ENCODE measurements around the gene CADM1.
A peak's percentile ranks its signal among the peaks of the same experiment; 100 is the strongest.

The CADM1 gene

DNA sequence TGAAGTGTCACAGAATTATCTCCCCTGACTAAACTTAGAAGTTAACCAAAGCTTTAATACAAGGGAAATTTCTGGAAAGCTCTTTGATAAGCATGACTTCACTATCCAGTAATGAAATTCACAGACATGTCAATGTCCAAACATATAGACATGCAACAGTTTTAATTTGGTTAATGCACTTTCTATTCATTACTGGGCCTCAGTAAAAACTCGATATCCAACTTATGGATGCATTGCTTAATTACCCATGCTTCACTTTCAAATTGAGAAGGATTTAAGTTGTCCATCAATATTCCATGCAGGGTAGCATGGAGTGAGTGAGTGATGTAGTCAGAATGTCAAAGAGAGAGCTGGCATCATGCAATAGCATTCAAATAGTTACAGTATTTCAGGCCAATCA is 197.5 kb downstream of the CADM1 start:
- DNase-seq, result no peak

DNA sequence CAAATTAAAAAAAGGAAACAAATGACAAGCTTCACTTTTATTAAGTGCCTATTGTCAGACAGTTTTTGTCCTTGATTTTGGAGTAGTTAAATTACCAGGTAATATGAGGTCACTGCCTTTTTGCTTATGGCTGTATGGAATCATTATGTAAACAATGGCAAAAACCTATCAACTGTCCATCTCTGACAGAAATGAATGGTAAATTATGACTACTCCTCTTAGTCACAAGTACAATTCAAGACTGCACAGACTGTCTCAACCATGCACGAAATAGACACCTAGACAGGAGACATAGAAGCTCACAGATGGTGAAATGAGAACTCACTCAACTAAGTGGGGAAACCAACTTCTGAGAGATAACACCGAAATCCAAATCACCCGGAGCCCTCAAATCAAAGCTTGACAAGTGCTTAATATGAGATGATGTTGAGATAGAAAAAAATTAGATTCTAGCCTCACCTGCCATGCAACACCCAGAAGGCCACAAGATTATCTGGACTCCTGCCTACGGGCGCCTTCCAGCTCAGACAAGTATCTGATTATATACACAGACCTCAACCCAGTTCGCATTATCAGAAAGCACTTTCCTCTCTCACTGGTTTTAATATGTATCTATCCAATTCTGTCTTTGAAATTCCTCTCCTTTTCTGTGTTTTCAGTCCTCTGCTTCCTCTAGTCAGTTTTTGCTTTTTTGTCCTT is 199.3 kb downstream of the CADM1 start:
- no peak for DNase-seq

- no peak for DNase-seq
Observed at GRCh38 chr11:115303929-115304531, 200.2 kb downstream of the CADM1 start.

DNA sequence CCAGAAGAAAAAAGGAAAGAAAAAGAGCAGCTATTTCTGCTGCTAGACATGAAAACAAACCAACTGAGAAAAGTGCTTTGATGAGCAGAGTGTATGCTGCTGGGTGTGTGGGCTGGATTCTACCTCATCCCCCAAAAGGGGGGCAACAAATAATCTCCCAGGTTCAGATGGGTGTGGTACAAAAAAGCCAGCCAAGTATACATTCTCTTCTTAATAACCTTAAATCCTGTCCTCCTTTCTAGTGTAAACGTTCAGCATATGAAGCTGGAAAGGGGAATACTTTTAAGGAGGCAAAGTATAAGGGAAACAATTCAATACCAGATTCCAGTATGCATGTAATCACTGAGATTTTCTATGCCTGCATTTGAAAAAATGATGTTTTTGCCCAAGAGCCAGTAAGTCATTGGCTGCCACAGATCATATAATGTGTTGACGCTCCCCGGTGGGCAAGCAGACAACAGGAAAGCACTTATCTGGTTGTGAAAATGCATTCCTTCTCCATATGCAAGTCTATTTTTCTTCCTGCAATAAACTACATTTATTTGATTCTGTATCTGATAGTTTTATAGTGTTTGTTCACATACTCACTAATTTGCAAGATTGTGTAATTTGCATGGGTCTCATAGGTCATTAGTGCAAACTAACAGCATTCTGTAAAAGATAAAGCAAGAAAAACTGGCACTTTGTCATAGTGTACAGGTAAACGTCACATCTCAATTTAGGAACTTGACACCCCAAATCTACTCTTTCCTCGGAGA is 201.1 kb downstream of the CADM1 start:
- no peak for DNase-seq

DNA sequence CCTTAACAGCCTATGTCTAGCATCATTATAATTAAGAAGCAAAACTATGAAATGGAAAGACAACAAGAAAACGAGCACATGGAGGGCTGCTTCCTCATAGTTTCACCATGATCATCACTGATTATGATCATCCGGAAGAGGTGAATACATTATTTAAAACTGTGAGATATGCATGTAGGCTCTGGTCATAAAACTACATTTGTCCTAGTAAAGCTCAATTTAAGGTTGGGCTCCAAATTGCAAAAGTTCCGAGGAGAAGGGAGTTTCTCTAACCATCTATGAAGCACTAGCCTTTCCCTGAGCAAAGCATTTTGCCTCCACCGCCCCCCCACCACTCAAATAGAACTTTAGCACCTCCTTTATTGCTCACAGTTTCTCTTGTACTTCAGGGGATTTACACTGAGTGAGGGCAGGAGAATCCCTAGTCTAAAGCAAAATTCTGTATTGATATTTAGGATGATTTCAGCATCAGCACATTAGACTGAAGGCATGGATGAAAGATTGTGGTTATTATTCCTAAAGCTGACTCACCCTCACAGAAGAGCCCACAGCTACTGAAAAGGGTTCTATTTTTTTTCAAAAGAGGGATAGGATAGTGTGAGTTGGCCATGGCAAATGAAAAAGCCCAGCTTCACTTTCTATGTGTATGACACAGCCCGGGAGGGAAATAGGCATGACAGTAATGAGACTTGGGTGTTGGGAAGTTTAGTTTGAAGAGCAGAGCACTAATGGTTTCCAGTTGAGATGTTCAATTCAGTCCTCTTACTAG is 203.4 kb downstream of the CADM1 start:
- DNase-seq, result no peak

DNA sequence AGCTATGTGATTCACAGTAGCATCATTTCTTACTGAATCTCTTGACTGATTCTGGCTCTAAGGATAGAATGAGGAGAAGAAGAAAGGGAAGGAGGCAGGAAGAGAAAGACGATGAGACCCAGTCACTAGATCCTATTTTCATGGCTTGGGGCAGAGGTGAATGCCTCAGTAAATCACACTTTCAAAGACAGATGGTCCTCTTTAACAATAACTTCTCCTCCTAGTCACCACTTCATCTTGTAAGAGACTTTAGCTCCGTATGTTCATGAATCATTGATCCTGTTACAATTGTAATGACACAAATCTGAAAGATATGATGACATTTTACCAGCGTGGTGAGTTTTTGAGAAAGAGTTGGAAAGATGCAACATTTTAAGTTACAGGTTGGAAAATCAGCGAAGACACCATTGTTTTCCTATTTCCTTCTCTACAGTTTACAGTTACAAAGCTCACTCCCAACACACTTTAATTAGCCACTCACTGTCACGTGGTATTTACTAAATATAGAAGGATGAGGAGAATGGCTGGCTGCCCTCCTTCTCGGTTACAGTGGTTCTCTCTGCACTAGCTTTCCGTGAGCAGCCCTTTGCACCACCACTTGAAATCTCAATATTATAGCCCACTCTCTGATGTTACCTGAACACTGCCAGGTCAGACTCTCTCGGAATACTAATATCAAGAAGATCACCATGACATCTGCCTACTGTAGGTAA is 205.8 kb downstream of the CADM1 start:
- no peak for DNase-seq

GRCh38 chr11:115297330-115297729 is 206.9 kb downstream of the CADM1 start:
- no peak for DNase-seq

- DNase-seq, result no peak
Observed at GRCh38 chr11:115291325-115291724, 212.9 kb downstream of the CADM1 start.

GRCh38 chr11:115290893-115291292 is 213.3 kb downstream of the CADM1 start:
- peak; percentile 10 for DNase-seq

- no peak for DNase-seq
Observed at GRCh38 chr11:115290479-115290878, 213.7 kb downstream of the CADM1 start.

DNA sequence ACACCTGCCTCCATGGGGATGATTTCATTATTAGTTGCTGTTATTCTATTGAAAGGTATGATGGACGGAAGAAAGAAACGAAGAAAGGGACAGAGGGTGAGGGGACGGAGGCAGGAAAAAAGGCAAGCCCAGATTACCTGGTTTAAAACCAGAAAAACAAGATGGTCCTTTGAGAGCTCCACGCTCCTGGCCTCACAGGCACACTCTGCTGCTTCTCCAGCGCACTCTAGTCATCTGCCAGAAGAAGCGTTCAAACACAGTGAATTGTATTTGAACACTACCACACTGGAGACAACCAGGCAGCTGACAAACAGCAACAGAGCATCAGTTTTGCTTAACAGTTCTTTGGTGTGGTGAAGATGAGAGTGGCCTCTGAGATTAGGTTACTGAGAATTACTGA is 216.9 kb downstream of the CADM1 start:
- DNase-seq, result no peak

GRCh38 chr11:115286614-115287013 is 217.6 kb downstream of the CADM1 start:
- peak; percentile 6 for DNase-seq

DNA sequence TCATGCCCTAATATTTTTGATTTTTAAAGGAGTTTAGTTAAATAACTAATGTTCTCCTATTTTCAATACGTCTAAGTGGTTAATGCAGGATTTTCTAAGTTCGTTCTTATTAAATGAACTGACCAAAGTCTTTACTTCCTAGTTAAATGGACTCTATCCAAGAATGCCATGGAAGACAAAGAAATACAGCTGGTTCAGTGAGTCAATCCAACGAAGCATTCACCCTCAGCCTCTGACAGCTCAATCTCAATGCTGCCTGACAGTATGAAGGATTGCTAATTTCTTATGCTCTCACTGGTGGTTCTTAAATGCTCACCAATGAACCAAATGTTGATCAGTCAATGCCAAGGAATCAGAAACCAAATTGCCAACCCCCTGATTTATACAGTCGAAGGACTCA is 219.4 kb downstream of the CADM1 start:
- no peak for DNase-seq

DNA sequence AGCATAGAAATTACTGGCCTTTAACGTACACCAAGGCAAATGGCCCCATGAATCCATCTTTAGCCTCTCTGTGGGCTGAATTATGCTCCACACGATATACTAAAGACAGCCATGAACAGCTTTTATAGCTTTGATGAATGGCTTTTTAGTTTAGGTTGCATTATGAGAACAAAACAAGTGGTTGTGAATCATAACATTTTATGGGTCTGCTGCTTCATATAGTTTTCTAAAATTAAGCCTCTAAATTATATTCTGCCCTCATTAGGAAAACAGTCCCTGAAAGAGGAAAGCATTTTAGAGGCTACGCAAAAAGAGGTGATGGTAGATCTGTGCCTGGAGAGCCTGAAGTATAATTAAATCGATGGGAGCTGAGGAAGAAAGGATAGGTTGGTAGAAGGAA is 221.3 kb downstream of the CADM1 start:
- peak; percentile 54 for DNase-seq

DNA sequence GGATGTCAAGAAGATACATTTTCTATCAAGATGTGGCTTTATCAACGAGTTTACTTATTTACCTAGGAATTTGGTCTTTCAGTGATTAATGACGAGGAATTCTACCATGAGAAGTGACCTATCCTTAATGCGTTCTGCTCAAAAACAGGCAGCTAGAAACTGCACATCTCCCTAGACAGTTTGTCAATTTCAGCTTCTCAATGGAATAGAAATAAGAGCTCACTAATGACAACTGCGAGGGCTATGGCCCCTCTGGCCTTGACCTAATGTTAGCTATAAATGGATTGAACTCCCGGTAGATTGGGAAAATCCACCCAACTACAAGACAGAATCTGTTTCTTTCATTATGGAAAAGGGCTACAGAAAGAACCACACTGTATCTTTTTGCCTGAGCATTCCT is 223.4 kb downstream of the CADM1 start:
- no peak for DNase-seq

GRCh38 chr11:115279813-115280761 is 224.1 kb downstream of the CADM1 start:
- DNase-seq, result no peak

GRCh38 chr11:115276799-115277198 is 227.4 kb downstream of the CADM1 start:
- DNase-seq, result no peak

DNA sequence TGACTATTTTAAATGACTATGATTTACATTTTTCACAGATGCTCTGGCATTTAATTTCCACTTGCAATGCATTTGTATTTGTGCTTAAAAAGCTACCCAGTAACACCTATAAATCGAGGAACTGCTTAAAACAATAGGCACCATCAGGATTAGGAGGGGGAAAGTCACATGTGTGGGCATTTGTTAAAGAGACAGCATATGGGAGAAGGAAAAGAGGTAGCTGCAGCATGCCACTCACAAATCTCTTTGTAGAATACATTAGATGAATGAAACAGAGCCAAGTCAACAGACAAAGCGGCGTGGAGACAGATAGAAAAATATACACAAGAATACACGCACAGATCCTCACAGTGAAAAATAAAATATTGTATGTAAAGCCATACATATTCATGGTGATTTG is 228.0 kb downstream of the CADM1 start:
- no peak for DNase-seq

GRCh38 chr11:115275045-115275444 is 229.2 kb downstream of the CADM1 start:
- DNase-seq, result no peak

DNA sequence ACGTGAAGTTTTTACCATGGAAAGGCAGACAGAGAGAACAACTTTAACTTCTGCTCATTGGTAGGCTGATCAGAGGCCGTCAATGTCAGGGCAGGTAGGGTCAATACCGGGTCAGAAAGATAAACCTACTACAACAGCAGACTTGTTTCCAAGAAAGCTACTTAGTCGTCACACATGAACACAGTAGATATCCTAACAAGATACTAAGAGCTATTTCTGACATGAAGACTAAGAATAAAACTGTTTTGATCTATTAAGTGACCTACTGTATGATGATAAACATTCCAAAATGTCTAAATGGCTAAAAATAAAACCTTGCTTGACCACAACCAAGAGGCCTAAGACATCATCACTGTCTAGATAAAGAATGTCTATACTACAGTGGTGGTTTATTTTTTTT is 231.3 kb downstream of the CADM1 start:
- no peak for DNase-seq

DNA sequence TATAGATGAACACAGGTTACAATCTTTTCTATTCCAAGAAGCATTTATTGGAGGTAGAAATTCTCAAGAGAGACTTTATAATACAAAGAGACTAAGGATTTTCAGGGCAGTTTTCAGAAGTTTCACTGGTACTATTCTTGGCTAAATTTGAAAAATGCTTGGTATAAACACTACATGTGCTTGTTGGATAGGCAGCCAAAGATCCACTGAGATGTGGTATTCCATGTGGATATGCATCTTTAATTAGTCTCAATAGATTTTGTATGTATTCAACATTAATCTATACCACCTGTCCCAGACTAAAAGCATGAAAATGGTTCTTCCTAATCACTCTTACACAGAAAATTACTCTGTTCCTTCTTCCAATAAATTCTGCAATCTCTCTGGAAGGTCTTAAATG is 232.6 kb downstream of the CADM1 start:
- DNase-seq, result no peak
